Ishikawa (cell line): Measurements from ENCODE around the gene C19orf18.

ENCODE experiments used
- CEBPB ChIP-seq: IDR thresholded peaks from 2 replicates; pipeline ENCODE4 v1.6.1; 2012
- TAF1 ChIP-seq: IDR thresholded peaks from 2 replicates; pipeline ENCODE4 v1.6.1; 2012; ENCODE audit warnings: low read depth, mild to moderate bottlenecking

DNA sequence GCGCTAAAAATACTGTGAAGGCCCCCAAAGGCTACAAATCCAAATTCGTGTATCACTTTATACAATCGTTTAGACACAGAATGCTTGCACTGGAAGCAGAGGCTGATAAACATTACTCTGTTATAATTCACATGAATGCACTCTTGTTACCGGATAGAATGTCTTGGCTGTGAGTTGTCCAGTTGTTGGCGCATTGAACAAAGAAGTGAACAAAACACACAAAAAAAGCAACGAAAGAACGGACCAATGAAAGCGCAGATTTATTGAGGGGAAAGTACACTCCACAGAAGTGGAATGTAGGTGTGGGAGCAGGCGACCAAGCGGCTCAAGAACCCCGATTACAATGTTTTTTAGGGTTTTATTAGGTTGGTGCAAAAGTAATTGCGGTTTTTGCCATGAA is 38.6 kb downstream of the C19orf18 start:
- no peak for TF ChIP-seq CEBPB
- TF ChIP-seq TAF1: no peak
